Activated CD4-positive, alpha-beta T cell treated with anti-CD3 and anti-CD28 coated beads, Interleukin-10, Interleukin-2, amounts not matched to agents 100 ng/mL and 50 ng/mL, durations not matched to agents 16 hours and 8 hours (primary cell): Measurements from ENCODE around the gene PTPRN2.
"Not testable (repeated sequence)": the region's sequence is repeated elsewhere in the genome, so short reads cannot be mapped to it uniquely, and the experiment has no call there.

Experiments used
- DNase-seq: peaks from one replicate; pipeline ENCODE4 v3.0.0-alpha.2; 2020

PTPRN2 gene

DNA sequence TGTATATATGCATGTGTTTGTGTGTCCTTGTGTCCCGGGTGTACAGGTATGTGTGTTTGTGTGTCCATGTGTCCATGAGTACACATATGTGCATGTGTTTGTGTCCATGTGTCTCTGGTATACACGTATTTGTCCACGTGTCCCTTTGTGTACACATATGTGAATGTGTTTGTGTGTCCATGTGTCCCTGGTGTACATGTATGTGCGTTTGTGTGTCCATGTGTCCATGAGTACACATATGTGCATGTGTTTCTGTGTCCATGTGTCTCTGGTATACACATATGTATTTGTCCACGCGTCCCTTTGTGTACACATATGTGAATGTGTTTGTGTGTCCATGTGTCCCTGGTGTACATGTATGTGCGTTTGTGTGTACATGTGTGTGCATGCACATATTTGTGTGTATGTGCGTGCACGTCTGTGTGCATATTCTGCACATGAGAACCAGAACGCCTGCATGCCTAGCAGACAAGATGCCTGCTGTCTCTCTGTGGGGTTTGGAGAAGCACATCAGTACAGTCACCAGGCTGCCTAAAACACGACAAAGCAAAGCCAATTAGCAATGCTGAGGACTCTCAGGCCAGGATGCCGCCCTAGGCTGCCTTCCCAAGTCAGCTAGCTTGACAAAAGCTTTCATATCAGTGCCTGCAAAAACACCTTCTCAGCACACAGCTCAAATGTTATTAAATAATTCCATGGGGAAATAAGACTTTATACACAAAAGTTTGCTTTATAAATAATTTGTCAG lies 327.8 kb downstream of the PTPRN2 start:
- no peak for DNase-seq

DNA sequence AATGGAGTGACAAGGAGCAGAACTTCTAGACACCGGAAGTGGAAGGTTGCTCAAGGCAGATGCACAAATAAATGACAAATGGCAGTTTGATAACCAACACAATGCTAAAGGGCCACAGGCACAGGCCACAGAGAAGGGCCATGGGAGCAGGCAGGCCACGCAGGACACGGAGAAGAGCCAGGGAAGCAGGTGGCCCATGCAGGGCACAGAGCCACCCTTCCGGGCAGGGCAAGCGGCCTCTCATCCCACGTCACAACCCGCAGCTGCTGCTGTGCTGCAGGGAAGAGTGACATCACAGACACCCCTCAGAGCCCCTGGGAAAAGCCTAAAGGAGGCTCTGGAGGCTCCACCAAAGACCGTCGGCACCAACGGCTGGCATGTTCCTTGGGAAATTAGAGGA lies 328.5 kb downstream of the PTPRN2 start:
- DNase-seq, result no peak

DNA sequence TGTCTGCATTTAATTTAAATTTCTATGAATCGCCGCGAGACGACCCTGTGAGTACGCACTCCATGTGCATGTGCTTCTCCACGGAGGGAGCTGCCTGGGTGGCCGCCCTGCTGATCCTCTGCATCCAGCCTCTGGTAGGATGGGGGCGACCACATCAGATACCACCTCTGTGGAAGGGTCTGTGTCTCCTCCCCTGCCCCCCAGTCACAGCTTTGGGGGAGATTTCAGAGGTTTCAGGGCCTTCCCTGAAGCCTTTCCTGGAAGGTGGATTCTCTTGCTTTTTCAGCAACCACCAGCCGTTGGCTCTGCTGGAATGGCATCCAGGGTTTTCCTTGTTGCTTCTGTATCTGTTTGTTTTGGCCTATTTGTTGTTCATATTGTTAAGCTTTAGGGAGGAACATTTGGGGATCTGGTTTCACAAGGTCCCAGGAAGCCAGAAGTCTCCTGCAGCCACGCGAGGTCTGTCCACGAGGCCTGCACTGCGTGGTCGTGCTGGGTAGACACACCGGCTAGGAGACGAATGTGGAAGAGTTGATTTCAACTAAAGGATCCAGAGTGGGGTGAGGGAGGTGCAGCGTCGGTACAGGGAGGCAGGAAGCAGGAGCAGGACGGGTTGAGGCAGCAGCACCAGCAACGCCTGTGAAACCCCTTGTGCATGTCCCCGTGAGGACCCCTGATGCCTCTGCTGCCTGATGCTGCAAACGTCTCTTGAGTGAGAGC lies 329.1 kb downstream of the PTPRN2 start:
- no peak for DNase-seq

DNA sequence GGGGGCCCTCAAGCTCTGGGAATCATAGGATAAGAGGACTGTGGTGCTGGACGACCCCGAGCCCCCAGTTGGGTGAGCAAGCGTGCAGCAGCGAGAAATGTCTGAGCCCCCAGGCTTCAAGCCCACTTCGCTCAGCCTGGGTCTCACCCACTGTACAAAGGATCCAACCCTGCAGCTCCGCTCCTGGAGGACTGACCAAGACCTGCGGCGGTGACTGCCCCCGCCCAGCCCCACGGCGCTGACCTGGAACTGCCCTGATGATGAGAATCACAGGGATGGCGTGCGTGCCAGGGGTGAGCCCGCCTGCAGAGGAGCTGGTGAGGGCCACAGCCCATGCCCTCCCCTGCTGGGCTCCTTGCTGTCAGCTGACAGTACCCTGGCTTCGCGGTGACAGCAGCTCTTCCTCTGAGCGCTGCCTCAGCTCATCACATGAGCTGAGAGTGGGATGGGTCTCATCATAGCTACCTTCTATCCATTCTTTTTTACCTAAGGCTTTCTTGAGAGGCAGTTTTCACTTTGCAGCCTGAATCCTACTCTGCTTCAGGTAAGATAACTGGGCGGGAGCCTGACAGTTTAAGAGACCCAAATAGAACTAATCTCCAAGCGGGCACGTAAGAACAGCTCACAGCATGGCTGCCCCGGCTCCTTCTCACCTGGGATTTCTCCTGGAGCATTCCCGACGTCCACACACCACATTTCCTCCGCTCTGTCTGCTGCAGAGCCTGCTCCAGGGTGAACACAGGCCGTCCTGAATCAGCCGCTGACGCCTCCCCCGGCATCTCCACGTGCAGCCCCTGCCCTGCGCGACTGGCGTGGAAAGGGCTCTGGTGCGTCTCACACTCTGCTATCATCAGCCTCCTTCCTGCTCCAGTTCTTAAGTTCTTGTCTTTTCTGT lies 329.9 kb downstream of the PTPRN2 start:
- DNase-seq, result no peak

DNA sequence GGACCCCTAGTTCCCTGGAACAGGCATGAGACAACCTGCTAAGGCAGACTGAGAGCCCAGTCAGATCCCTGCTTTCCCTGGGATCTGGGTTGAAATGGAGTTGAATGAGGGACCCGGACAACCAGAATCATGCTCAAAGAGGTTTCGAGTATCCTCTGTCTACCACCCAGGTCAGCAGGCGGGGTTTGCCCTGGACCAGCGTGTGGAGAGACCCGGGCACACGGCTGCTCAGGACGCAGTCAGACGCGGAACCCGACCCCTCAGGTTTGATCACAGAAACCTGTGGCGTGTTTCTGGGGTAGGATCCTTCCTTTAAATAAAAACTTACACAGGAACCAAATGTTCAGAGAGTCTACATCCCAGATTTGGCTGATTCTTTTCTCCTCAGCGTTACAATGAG lies 330.6 kb downstream of the PTPRN2 start:
- no peak for DNase-seq

DNA sequence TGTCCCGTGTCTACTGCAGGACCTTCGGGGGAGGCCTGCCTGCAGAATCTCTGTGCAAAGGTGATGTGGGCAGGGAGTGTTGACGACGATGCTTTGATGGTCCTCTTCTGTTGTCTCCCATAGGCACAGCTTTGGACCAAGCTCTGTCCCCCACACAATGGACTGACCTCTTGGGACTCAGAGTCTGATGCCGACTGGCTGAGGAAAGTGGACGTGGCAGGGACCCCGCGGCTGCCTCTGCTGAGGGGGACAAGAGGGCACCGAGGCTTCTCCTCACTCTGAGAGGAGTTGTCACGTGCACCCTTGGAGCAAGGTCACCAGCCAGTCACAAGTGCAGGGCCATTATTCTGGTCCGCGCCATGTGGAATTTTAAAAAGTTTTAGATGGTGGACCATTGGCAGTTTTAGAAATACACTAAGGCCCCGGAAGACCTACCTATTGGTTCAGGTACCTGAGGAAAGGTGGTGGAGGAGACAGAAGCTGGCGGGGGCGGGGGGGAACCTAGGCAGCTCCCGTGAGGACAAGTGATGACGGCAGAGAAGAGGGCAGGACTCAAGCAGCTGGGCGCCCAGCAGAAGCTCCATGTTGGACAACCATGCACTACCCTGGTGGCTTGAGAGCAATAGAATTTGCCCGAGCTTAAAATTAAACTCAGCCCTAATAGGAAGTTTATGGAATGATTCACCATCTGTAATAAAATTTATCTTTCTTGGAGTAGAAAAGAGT lies 331.4 kb downstream of the PTPRN2 start:
- no peak for DNase-seq

DNA sequence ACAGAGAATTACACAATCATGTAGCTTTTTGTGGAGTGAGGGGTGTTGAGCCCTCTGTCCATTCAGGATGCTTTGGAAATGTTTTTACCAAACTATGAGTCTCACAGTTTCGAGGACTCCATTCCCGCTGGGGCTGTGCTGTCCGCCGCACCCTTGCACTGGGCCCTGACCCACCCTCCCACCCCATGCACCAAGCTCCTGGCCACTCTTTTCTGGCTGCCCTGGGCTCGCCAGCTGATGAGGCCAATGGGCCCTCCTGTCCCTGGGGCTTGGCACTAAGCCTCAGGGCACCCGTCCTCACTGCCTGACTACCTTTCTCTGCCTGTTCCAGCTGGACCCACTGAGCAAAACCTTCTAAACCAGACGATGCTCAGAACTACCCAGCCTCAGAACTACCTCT lies 332.1 kb downstream of the PTPRN2 start:
- no peak for DNase-seq

DNA sequence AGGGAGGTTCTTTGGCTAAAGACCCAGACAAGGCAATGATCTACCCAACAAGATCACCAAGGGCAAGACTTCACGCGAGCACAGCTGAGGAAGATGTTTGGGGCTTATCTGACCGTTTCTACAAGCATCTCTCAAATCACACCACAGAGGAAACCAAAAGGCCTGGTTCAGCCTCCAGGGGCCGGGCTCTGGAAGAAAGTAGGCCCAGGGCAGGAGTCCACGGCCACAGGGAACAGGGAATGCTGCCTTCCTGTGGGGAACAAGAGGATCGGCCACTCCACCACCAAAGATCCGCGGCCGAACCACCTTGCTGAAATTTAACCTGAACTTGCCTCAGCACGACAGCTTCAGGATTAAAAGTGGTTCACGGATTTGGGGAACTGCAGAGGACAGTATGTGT lies 332.5 kb downstream of the PTPRN2 start:
- DNase-seq, result no peak

DNA sequence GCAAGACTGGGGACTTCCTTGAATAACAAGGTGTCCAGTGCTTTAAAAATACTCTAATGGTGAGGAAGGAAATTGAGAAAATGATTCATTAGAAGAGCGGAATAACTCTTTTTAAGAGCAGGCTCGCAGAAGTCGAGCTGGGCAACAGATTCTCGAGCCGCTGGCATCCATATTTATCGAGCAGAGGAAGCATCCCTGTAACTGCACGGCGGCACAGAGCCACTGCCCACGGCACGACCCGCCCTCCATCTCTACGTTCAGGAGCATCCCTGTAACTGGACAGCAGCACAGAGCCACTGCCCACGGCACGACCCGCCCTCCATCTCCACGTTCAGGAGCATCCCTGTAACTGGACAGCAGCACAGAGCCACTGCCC lies 334.0 kb downstream of the PTPRN2 start:
- not testable (repeated sequence) for DNase-seq

DNA sequence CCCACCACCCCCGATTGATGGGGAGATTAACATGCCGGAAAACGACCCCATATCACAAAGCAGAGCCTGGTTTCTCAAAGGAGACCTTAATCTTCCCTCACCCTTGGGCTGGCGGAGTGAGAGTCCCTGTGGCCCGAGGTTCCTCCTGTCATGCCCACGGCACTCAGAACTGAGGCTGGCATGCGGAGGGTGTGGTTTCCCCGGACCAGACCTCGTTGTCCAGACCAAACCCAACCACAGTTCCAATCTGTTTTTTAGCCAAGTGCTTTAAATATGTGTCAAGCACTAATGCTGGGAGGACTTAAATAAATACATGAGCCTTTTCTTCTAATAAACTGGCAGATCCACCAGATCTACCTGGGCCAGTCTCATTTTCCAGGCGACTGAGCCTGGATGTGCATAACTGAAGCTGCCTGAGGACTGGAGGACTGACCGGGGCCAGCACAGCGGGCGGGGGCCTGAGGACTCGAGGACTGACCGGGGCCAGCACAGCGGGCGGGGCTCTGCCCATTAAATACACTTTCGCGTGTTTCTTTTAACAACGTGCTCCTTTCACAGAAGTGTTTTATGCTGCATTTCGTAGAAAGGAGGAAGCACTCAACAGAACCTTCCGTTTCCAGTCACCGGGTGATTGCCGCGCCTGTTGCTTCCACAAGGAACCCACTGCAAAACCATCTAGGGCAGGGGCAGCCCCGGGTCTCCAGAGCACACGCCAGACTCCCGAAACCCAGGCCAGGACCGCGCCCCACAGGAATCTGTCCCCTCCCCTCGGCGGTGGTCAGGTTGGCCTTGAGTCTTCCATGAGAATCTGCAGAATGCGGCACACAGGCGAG lies 334.6 kb downstream of the PTPRN2 start:
- DNase-seq, result no peak

DNA sequence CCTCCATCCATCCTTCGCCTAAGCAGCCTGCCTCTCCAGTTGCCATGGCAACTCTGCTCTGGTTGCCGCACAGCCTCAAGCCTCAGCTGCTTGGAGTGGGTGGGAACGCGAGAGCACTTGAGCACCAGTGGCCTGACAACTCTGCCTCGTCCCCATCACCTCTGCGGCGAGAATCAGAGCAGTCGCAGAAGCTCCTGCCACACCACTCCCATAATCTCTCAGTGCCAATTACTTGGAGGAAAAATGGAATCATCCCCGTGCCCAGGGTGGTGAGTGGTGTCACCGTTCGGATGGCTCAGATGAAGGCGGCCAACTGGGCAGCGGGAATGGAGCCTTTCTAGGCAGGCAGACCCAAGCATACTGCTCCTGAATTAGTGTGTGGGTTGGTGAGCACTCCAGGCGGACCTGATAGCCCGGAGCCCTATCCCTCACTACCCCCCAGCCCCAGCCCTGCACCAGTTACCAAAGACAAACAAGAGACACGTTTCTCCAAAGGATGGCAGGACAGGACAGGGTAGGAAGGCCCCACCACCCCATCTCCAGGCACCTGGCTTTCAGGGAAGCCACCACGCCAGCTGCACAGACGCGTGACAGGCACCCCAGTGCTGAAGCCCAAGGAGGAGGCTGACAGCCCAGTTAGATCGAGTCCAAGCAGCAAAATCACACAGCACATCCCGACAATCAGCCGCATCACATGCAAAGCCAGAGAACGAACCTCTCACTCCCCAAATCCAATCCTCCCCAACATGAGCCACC lies 335.4 kb downstream of the PTPRN2 start:
- DNase-seq, result no peak

DNA sequence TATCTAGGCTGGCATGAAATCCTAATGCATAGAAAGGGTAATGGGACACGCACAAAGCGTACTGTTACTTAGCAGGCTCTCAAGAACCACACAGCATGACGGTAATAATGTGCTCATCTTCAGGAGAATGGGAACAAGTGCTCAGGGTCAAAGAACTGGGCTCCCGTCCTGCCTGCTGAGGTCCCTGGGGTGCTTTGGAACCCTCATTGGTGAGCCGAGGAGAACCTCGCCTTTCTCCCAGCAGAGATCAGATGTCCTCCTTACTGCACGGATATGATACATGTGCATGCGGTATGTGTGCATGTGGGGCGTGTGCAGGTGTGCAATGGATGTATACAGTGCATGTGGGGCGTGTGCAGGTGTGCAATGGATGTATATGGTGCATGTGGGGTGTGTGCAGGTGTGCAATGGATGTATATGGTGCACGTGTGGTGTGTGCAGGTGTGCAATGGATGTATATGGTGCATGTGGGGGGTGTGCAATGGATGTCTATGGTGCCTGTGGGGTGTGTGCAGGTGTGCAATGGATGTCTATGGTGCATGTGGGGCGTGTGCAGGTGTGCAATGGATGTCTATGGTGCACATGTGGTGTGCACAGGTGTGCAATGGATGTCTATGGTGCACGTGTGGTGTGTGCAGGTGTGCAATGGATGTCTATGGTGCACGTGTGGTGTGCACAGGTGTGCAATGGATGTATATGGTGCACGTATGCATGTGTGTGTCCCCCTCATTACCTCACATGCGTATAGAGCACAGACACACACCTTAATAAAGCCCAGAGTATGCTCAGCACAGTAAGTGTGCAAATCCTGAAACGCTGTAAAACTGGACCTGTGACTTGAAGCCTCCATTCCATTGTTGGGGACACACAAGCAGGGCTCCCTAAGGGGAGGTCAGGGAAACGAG lies 336.3 kb downstream of the PTPRN2 start:
- no peak for DNase-seq

DNA sequence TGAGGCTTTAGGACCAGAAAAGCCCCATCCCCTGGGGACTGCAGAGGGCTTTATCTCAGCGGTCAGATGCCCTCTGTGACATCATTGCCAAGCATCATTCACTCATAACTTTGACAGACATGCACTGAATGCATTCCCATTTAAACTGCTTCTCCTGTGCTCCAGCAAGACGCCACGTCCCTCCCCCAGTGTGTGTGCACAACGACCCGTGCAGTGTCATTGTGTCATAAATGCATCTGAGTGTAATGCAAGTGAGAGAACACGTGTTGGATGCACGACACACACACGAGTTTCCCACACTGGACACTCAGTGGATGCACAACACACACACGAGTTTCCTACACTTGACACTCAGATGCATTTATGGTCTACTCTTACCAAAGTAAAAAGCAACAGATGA lies 337.9 kb downstream of the PTPRN2 start:
- no peak for DNase-seq

DNA sequence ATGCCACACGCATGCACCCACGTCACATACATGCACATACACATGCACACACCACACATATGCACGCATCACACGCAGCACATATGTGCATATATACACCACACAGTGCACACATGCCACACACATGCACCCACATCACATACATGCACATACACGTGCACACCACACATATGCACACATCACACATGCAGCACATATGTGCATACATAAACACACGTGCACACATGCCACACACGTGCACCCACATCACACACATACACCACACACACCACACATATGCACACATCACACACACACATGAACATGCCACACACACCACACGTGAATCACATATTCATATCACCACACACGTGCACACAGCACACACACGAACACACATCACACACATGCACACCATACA lies 338.8 kb downstream of the PTPRN2 start:
- no peak for DNase-seq

DNA sequence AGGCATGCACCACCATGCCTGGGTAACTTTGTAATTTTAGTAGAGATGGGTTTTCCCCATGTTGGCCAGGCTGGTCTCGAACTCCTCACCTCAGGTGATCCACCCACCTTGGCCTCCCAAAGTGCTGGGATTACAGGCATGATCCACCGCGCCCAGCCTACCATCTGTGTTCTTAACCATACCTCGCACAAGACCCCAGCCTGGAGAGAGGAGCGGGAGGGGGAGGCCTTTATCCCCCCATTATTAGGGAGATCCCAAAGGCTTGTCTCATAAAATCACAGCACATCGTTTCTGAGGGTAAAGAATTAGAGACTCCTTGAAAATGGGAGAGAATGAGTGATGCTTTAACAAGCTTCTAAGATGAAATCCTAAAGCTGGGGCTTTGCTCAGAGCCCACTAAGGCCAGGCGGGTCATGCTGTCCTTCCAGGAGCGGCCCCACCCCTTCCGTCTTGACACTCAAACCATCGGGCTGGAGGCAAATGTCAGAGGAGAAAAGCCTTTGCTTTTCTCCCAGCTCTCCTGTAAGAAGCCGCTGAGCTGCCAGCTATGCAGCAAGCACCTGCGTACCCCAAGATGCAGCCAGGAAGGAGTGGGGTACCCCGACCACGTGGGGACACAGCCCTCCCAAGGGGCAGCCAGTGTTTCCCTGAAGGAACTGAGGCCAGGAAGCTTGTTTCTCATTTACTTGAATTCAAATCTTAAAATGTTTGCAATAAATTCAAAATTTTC lies 339.7 kb downstream of the PTPRN2 start:
- no peak for DNase-seq

DNA sequence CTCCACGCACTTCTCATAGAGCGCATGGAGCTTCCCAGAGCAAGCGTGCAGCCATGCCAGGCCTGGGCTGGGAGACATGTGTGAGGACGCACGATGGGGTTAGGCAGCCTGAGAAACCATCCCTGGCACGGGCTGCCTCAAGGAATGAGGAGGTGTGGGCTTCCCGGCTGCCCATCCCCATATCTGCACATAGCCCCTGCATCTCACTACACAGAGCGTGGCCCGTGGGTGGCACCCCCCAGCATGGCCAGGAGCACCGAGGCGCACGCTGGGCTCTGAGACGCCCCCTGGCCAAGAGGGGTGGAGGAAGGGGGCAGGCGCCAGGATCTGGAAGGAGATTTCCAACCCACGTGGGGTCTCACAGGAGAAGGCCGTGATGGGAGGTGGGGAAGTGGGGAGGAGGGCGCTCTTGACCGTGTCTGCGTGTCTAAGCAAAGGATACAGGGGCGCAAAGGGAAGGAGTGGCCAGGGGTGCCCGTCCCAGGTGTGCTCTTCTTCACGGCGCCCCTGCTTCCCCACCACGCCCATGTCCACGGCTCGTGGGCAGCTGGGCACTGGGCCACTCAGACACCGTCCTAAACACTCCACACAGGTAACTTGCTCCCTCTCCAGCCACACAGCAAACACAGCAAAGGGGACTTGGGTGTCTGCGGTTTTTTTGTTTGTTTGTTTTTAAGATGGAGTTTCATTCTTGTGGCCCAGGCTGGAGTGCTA lies 340.5 kb downstream of the PTPRN2 start:
- DNase-seq, result no peak

DNA sequence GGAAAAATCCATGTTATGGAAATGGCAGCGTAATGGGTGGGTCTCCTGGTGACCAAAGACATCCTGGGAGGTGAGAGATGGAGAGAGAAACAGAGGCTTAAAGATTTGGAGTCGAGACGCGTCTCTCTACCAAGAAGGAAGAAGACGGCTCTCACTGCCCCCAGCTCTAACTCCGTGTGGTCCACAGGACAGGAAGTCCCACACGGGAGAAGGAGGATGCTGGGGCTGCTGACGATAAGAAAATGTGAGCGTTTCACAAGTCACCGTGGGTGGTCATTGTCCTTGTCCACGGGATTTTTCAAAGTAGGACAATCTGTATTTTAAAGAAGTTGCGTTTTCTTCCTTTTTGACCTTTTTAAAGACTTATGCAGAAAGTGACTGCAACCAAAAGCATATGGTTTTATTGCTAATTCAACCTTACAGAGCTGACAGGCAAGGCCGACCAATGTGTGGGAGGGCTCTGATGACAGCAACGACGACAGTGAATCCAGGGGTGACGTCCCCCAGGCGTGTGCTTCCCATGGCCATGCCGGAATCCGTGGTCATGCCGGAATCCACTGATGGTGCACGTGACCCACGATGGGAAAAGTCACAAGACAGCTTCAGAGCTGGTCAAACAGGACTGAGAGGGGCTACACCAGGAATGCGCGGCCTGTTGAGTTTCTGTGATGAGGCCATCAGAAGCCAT lies 341.2 kb downstream of the PTPRN2 start:
- DNase-seq, result no peak

DNA sequence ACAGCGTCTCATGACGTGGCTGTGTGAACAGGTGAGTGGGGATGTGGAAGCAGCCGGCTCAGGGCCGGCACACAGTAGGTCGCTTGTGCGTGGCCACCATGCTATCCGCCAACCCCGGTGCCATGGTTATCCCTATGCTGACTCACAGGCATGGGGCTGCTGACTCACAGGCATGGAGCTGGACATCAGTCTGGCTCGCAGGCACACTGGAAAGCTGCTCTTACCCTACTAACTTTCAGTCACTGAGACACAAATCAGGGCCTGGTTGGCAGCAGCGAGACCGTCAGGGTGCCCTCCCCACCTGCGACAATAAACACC lies 341.9 kb downstream of the PTPRN2 start:
- DNase-seq, result no peak
